HG03354 (cell line): ENCODE results near the gene PLOD3.

Experiments
- ATAC-seq: cut with Tn5 transposase; IDR thresholded peaks from one replicate; pipeline ENCODE4 v1.9.1; 2021; ENCODE audit warnings: mild to moderate bottlenecking; ENCODE audit not compliant: unreplicated experiment, poor library complexity, severe bottlenecking

The PLOD3 gene

DNA sequence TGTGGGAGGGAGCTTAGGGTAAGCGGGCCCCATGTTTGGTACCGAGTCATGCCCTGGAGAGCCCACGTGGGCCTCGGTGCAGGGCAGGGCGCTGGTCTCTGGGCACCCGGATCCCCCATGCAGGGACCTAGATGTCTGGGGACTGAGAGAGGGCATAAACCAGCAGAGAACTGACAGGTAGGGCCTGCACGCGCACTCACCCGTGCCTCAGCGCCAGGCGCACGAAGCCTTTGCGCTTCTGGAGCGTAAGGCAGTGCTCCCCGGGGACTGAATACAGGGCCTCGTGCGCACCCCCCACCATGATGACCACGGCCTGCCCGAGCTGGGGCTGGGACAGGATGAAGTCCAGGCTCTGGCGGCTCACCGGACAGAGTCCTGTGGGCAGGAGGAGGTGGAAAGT lies 19.4 kb downstream of the PLOD3 start:
- ATAC-seq: no peak

DNA sequence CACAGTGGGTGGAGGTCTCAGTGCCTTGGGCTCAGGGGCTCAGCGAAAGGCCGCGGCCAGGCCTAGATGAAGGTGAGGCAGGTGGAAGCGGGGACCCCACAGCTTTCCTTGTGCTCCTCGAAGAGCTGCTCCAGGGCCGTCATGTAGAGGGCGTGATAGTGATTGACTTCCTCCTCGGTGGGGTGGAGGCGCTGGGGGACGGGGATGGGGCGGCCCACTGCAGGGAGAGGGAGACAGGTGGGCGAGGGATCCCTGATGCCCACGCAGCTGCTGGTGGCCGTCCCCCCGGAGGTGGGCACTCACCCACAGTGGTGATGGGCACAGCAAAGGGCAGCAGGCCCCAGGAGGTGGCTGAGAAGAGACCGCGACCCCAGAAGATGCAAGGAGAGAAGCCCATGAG lies 21.5 kb downstream of the PLOD3 start:
- no peak for ATAC-seq

DNA sequence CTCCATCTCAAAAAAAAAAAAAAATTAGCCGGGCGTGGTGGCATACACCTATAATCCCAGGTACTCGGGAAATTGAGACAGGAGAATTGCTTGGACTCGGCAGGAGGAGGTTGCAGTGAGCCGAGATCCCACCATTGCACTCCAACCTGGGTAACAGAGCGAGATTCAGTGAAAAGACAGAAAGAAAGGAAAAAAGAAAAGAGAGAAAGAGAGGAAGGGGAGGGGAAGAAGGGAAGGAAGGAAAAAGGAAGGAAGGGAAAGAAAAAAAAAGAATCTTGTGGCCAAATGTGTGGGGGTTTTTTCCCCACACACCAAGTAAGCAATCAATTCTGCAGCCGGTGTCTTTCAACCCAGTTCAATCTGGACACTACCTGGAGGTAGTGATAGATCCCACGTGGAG lies 28.3 kb downstream of the PLOD3 start:
- ATAC-seq: no peak

DNA sequence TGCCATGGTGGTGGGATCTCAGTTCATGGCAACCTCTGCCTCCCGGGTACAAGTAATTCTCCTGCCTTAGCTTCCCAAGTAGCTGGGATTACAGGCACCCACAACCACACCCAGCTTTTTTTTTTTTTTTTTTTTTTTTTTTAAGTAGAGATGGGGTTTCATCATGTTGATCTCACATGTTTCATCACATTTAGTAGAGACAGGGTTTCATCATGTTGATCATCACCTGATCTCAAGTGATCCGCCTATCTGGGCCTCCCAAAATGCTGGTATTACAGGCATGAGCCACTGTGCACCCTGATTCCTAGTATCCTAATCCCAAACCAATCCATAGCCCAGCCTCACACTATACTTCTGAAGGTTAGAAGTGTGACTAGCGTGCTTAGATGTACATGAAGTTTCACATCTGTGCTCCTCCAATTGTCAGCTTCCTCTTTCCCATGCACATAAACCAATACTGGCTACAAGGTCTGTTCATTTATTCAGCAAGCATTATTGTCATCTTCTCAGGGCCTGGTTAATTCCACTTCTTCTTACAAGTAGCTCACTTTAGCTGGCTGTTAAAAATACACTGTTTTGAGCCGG lies 30.4 kb downstream of the PLOD3 start:
- no peak for ATAC-seq

DNA sequence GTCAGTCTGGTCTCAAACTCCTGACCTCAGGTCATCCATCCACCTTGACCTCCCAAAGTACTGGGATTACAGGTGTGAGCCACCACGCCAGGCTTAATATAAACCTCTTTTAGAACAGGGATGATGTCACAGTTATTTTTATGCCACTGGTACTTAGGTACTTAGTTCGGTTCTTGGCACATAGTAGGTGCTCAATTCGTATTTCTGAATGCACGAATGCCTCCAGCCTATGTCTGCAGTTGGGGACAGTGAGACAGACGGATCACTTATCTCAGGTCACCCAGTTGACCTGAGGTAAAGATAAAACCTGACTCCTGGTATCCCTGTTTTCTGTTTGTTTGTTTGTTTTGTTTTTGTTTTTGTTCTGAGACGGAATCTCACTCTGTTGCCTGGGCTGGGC lies 31.2 kb downstream of the PLOD3 start:
- ATAC-seq: no peak

DNA sequence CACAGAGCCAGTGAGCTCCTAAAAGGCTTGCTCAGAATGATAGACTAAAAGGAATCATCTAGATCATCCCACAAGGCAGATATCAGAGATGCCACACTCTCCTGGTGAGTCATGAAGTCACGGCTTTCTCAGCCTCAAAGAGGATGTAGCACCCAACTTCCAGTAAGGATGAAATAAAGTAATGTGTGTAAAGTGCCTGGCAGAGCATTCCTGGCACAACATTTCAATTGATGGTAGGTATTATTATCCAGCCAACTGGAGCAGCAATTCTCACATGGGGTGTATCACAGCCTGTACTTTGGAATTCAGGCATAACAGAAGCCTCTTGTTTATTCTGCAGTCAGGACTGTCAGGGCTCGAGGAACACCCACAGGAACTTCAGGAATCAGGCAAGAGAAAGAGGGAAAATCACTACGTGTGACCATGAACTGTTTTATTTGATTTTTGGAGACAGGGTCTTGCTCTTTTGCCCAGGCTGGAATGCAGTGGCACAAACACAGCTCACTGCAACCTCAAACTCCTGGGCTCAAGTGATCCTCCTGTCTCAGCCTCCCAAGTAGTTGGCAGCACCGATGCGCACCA lies 32.0 kb downstream of the PLOD3 start:
- no peak for ATAC-seq

DNA sequence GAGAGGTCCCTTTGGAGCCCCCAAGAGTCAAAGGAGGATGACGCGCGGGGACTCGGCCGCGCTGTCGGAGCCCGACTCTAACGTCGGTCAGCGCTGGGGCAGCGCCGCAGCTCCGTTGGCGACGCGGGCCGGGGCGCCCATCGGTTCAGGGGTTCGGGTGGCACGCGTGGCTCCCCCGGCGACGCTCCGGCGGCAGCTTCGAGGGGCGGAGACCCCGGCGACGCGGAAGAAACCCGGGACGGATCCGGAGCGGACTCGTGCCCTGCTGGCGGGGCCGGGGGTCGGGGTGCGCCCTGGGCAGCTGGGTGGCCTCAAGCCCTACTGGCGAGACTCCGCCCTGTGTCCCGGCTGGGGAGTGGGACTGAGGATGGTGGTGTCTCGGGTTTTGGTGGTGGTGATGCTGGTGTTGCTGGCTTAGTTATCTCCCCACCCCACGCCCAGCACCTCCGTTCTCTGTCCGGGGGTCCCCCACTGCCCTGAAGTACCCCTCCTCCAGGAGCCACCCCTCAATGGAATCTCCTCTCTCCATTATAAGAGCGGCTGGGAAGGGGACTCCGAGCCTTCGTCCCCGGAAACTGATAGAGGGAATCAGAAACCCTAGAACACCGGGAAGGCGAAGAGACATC lies 37.1 kb downstream of the PLOD3 start, which contains the start of gene NAT16:
Gene NAT16 (minus strand): TSS at position 164 of the 626 bp plus-strand sequence. CDS start 5,486 bp downstream, outside the sequence.
- no peak for ATAC-seq

DNA sequence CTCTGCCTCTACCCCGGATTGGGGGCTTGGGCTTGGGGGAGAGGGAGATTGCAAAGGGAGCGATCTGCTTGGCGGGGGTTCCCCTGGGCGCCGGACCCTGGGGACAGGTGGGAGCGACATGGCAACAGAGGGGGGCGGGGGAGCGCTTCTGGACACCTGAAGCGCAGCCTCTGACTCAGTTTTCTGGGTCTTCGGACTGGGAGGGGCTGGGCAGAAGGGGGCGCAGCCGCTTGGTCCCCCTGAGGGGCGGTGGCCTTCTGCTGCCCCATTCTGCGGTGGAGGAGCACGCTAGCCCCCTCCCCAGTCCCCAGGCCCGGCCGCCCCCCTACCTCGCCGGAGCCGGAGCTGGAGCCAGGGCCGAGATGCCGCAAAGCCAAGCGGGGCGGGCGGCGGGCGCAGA lies 37.7 kb downstream of the PLOD3 start:
- no peak for ATAC-seq

DNA sequence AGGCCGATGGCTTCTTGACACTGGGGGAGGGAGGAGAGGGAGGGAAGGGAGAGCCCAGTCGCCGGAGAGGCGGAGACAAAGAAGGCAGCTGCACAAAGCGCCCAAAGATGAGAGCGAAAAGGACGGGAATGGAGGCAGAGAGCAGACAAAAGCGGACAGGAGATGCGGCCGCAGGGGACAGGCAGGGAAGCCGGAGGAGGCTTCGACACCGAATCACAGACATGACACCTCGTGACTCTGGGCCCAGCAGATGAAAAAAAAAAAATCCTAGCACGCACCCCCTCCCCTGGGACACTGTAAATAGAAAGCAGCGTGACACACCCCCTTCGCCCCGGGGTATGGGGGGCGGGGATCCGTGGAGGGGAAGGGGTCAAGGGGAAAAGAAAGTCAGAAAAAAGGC lies 38.3 kb downstream of the PLOD3 start:
- no peak for ATAC-seq

DNA sequence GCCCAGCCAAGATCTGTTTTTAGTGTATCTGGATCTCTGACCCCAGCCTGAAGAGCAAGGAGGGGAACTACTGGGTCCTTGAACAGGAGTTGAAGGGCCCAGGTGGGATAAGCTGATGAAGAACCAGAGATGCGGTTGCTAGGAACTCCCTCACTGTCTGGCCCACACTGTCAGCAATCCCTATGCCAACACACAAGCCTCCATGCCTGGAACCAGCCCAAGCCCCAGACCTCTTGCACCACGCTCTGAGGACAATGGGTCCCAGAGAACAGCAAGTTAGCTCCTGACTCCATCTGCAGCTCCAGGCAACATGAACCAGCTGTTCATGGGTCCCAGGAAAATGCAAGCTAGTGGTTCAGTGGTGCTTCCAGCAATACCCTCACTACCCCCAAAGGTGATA lies 39.7 kb downstream of the PLOD3 start:
- no peak for ATAC-seq

DNA sequence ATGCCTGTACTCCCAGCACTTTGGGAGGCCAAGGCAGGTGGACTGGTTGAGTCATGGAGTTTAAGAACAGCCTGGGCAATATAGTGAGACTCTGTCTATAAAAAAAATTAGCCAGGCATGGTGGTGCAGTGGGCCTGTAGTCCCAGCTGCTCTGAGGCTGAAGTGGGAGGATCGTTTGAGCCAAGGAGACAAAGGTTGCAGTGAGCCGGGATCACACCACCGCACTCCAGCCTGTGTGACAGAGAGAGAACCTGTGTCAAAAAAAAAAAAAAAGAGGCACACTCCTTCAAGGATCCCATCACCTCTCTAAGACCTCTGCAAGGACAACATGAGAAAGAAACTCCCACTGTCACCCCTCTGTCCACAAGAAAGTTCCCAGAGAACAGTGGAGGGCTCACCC lies 41.7 kb downstream of the PLOD3 start:
- ATAC-seq: no peak

DNA sequence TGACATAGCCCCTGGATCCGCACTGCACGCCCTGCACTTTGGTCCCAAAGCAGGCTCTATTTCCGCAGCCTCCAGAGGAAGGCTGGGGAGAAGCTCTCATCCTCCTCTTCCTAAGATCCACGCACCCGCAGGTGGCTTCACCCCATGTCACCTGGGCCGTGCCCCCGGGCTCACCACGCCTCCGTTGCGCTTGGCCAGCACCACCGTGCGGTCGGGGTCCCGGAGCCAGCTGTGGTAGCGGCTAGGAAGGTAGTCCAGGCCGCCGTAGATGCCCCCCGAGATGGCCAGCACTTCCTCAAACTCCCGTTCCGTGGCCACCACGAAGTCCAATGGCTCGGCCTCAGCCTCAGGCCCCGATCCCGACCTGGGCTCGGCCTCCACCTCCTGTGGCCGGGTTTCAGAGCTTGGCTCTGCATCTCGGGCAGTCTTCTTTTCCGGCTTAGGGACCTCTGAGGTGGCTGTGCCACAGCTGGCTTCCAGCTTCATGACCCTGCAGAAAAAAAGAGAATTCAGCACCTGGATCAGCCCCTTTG lies 43.0 kb downstream of the PLOD3 start:
- no peak for ATAC-seq

DNA sequence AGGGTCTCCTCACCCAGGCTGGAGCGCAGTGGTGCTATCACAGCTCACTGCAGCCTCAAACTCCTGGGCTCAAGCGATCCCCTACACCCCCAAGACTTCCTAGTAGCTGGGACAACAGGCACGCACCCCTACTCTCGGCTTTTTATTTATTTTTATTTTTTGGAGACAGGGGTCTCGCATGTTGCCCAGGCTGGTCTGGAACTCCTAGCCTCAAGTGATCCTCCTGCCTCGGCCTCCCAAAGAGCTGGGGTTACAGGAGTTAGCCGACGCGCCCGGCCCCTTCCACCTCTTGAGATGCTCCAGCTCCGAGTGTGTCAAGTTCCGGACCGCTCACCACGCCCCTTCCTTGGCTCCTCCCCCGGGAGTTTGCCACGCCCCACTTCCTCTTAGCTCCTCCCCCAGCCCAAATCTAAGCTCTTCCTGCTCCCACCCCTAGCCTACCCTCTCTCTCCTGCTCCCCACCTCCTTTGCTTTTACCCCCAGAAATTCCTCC lies 43.6 kb downstream of the PLOD3 start:
- peak; percentile 54 for ATAC-seq

DNA sequence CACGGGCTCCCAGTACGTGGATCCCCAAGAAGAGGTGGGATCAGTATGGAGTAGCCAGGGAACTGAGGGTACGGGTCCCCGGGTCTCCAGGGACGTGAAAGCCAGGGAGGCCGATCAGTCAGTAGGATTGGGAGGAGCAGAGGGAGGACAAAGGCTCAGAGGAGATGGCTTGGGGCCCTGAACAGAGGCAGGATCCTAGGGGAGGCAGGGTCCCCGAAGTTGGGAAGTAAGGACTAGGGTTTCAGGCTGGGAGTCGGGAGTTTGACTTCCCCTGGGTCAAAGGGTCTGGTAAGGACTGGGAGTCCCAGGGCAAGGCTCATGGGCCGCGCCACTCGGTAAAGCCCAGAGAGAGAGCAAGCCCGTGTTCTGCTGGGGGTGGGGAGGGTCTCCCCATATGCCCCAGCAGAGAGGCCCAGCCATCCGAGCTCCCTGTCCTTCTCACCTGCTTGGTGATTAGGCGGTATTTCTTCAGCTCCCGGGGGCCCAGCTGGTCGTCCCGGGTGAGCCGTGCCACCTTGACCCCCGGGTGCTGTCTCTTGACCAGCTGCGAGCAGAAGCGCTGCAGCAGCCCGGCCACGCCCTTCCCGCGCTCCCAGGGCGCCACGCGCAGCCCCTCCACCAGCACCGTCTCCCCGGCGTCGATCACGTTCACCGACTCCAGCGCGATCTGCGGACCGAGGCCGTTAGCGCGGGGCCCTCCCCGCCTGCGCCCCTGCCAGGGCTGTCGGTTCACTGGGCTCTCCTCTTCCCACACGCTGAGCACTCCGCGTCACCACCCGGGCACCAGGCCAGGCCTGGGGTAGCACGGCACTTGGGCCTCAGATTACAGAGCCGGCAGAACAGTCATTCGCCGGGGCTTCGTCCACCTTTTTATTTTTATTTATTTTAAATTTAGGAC lies 44.3 kb downstream of the PLOD3 start:
- ATAC-seq: no peak

DNA sequence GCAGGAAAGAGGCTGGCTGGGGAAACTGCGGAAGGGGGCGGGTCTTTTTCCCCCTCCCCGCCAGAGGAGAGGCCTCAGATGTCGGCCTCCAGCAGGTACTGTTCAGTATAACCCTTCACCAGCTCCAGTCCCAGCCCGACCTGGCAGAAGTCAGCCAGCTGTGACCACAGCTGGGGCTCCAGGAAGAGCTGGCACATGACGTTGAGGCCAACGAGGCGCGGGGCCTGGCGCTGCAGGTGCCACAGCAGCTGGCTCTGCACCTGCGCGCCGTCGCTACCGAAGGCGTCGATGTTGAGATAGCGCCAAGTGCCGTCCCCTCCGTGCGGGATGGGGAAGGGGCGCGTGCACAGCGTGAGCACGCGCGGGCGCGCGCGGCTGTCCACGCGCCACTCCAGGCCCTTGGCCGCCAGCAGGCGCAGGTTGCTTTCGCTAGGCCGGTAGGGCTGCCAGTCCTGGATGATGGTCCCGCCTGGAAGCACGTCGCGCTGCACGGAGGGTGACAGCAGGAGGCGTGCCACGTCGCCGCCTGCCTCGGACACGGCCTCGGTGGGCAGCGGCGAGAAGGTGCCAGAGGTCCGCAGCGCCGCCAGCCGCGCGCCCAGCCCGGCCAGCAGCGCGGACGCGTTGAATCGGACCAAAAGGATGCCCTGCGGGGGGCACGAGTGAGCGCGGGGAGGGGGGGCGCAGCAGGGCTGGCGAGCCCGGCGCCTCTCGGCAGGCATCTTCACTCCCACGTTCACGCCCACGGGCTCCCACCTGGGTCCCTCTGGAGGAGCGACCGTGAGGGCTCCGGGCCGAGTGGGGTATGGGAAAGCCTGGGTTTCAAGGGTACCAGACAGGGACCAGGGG lies 45.2 kb downstream of the PLOD3 start:
- ATAC-seq: no peak

DNA sequence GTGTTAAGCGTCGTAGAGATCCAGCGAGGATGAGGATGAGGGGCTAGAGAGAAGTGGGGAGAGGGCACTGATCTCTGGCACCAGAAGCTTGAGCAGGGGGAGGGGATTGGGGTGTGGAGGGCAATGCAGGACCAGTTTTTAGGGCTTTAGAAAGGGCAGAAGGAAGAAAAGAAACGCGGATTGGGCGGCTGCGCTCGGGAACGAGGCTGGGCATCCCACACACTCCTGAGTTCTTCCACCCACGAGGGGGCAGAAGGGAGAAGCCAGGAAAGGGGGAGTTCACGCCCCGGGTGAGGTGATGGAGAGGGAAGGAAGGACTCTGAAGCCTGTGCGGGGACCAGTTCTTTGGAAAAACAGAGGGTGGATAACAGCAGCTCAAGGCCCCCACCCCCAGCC lies 45.9 kb downstream of the PLOD3 start:
- no peak for ATAC-seq

DNA sequence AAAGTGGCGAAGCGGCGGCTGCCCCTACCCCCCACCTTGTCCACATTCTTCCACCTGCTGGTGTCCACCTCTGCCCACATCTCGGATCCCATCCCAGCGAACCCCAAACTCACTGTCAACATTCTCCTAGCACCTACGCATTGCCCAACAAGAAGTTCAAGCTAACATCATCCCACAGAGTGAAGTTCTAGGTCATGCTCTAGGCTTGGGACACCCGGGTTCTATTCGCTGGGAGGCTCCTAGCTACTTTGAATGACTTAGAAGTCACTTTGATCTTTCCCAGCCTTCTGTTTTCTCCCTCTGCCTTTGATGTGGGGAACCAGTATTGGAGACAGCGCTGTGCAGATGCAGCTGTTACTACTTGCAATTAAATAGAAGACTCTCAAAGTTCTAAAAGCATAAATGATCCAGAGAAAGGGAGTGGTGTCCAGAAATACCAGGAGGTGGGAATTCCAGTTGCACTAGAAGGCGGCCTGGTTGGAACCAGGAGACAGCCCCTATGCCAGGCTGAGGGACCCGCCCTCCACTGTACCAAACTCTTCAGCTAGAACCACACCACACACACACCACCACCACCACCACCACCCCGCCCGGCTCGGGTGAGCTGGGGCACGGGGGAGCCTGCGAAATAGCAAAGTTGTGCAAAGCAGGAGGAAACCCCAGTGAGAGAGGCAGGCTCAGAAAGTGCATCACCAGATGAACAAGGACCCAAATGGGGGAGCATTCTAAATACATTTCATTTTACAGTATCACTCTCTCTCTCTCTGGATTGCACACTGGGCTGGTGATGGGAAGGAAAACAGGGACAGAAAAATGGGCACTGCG lies 46.6 kb downstream of the PLOD3 start:
- no peak for ATAC-seq

DNA sequence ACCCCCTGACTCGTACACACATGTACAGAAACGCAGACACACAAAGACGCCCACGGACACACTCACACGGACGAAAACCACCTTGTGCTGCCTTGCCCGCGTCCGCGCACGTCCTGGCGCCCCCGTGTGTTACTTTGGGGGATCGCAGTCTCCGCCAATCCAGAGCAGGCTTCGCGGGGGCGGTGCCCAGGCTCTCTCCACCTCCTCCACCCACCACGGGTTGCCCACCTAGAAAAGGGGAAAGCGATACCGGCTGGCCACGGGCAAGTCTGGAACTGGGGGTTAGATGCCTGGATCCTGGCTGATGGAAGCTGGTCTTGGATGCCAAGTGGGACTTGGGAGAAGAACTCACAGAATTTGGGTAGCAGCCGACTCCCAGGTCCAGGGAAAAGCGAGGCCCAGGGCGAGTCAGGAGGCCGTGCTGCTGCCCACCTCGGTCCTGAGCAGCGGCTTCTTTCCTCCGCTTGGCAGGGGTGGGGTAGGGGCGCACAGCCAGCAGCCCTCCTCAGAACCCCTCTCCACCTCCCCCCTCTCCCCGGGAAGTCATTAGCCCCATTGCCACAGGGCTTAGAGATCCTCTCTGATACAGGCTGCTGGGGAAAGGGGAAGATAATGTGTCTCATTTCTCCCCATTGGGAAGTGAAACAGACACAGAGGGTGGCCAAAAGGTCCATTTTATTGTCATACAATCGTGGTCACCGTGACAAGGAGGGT lies 47.4 kb downstream of the PLOD3 start:
- peak; percentile 44 for ATAC-seq
